ENCODE data around the gene SYTL1. TPM values are rescaled to one million over a fixed set of nuclear protein-coding genes. Genes with fewer than 3 reads are reported as not detected.

SYTL1 gene
- total RNA-seq, 2 experiments from 2014 or later, result 124 to 136 TPM

DNA sequence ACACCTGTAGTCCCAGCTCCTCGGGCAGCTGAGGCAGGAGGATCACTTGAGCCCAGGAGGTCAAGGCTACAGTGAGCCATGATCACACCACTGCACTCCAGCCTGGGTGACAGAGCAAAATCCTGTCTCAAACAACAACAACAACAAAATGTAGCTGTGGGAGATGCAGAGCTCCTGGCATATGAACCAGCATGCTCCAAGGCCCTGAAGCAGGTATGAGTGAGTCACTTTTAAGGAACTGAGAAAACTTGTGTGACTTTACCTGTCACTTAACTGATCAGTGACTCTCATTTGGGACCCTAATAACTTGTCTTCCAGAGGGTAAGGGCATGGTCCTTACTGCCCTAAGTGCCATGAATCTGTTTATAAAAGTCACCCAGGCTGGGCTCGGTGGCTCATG lies 39.2 kb upstream of the SYTL1 start:
- no peaks in the 10 kb centered on the region for H3K9me3 Mint-ChIP-seq
- no peaks in the 10 kb centered on the region for H3K27me3 Mint-ChIP-seq
- H3K4me3 Mint-ChIP-seq, result no peak overlapping the region
- H3K4me1 Mint-ChIP-seq, result no peaks in the 10 kb centered on the region
- H3K36me3 Mint-ChIP-seq (ENCODE audit: low read depth), result peaks cover 11% of the 10 kb centered on the region
- CTCF ChIA-PET, result interaction anchor here (0.7 to 9.2 kb wide), 15 partner anchors 10 to 360 kb away, joined by 3 to 123 read pairs (median 4); partner anchors contain the start of gene CD164L2
- POLR2A ChIA-PET, result interaction anchor here (1.2 to 1.3 kb wide), 2 partner anchors 63 to 89 kb away, joined by 3 read pairs; no protein-coding TSS in a partner anchor
- DNase-seq, result no peak
- no peak overlapping the region for H3K27ac Mint-ChIP-seq

DNA sequence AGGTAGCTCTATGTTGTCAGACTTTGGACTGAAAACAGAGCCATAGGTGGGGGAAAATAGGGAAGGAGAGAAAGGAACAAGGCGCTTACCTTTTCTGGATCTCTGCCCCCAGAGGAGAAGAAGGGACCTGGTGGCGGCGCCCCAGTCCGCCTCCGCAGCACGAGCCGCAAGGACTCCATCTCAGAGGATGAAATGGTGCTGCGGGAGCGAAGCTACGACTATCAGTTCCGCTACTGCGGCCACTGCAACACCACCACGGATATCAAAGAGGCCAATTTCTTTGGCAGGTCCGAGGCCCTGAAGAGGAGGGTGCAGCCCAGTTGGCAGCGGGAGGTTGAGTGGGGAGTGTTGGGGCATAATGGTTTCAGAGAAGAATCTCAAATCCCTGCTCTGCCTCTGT lies 38.3 kb upstream of the SYTL1 start:
- ChIA-PET CTCF (interaction anchor here (0.6 to 9.2 kb wide), 4 partner anchors 81 to 178 kb away, joined by 4 to 123 read pairs (median 7); partner anchors contain the start of gene CD164L2), POLR2A (no interaction called here)
- Mint-ChIP-seq H3K36me3 (ENCODE audit: low read depth) (peaks cover 11% of the 10 kb centered on the region), H3K9me3 (no peaks in the 10 kb centered on the region), H3K27me3 (no peaks in the 10 kb centered on the region), H3K4me3 (no peak overlapping the region), H3K27ac (no peak overlapping the region), H3K4me1 (no peaks in the 10 kb centered on the region)
- DNase-seq, result no peak

GRCh38 chr1:27306071-27306470 lies 35.8 kb upstream of the SYTL1 start:
- H3K4me3 Mint-ChIP-seq, result no peak overlapping the region
- H3K9me3 Mint-ChIP-seq, result no peaks in the 10 kb centered on the region
- DNase-seq, result no peak
- POLR2A ChIA-PET, result no interaction called here
- H3K36me3 Mint-ChIP-seq (ENCODE audit: low read depth), result peaks cover 4% of the 10 kb centered on the region
- CTCF ChIA-PET, result no interaction called here
- no peaks in the 10 kb centered on the region for H3K27me3 Mint-ChIP-seq
- no peaks in the 10 kb centered on the region for H3K4me1 Mint-ChIP-seq
- no peak overlapping the region for H3K27ac Mint-ChIP-seq

DNA sequence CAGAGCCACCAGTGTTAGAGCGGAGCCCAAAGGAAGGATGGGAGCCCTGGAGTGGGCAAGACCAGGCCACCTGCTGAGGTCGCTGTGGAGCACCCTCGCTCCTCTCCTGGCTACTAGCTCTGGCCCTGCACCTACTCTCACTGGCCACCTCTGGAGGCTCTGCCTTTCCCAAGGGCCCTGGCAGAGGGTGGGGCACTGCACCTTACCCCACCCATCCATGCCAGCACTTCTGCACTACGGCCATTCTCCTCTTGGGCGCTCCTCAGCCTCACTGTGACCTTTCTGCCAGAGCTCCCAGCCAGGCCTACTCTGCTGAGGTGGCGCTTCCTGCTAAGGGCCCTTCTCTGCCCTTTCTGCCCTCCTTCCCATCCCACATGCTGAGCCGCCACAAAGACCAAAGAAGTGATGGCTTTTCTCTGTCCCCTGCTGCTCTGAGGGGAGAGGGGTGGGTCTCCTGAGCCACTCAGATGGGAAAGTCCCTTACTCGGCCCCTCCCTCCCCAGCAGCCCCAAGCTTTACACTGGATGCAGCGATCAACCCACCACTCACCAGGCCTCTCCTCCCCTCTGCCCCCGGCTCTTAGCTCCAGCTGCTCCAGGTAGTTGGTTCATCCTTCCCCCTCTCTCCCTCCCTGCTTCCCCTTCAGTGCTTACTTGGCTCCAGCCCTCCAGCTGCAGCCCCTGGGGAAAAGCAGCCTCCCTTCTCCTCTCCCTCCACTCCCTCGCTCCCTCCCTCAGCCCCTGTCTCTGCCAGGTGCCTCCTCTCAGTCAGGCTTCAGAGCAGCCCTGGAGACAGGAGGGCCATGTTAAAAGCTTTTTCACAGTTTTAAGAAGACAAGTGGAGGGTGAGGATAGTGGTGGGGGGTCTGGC lies 34.7 kb upstream of the SYTL1 start:
- Mint-ChIP-seq H3K4me1 (no peaks in the 10 kb centered on the region), H3K4me3 (no peak overlapping the region), H3K27ac (no peak overlapping the region), H3K36me3 (ENCODE audit: low read depth) (peaks cover 2% of the 10 kb centered on the region), H3K27me3 (no peaks in the 10 kb centered on the region), H3K9me3 (no peaks in the 10 kb centered on the region)
- CTCF ChIA-PET, result interaction anchor here (0.8 to 1.4 kb wide), 2 partner anchors 10 to 11 kb away, joined by 4 read pairs; no protein-coding TSS in a partner anchor
- DNase-seq, result no peak
- POLR2A ChIA-PET, result interaction anchor here (1.0 kb wide), 1 partner anchor 88 kb away, joined by 3 read pairs; no protein-coding TSS in a partner anchor

DNA sequence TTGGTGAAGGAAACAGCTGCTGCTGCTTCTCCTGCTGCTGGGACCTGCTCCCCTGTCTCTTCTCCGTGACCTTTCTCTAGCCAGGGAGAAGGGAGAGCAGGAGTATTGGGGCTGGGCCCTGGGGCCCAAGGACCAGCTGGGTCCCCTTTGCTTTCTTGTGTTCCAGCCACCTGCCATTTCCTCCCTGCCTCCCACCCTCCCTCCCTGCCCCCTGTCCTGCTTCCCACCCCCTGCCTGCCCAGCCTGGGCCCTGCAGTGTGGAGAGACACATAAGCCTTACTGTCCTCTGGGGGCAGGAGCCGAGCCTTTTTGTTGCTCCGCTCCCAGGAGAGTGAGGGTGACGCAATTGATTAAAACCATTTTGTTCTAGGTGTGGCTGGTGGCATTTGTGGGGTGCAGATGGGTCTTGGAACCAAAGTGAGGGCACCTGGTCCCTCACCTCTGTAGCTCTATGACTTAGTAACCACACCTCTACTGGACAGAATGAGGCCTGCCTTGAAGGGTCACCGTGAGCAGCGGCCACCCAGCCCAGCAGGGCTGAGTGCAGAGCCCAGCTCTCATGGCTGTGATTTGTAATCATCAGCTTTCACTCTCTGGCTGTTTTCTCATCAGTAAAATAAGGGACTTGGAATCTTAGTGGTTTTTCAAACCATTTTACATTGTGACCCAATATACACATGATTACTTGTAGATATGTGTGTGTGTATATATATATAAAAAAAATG lies 33.8 kb upstream of the SYTL1 start:
- DNase-seq, result no peak
- Mint-ChIP-seq H3K27ac (no peak overlapping the region), H3K27me3 (peaks cover 2% of the 10 kb centered on the region), H3K9me3 (no peaks in the 10 kb centered on the region), H3K4me1 (no peaks in the 10 kb centered on the region), H3K4me3 (no peak overlapping the region), H3K36me3 (ENCODE audit: low read depth) (no peaks in the 10 kb centered on the region)
- POLR2A ChIA-PET, result interaction anchor here (1.0 kb wide), 1 partner anchor 87 kb away, joined by 3 read pairs; no protein-coding TSS in a partner anchor
- CTCF ChIA-PET, result interaction anchor here (0.6 to 2.2 kb wide), 5 partner anchors 11 to 876 kb away, joined by 3 to 18 read pairs (median 4); partner anchors contain the start of gene DHDDS

DNA sequence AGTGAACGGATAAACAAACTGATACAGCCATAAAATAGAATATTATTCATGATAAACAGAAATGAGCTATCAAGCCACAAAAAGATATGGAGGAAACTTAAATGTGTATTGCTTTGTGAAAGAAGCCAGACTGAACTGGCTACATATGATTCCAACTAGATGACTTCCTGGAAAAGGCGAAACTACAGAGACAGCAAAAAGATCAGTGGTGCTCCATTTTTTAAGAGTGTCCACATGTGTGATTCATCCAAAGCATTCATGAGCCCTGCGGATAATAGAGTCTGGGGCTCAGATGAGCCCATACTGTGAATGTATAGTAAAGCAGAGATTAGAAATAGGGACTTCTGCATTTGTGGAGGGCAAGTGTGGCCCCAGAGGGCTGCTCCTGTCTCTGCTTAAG lies 27.7 kb upstream of the SYTL1 start:
- Mint-ChIP-seq H3K9me3 (no peaks in the 10 kb centered on the region), H3K27me3 (peaks cover 11% of the 10 kb centered on the region), H3K4me3 (no peak overlapping the region), H3K27ac (no peak overlapping the region), H3K4me1 (no peaks in the 10 kb centered on the region), H3K36me3 (ENCODE audit: low read depth) (no peaks in the 10 kb centered on the region)
- POLR2A ChIA-PET, result interaction anchor here (0.6 kb wide), 3 partner anchors 15 to 1326 kb away, joined by 3 read pairs; no protein-coding TSS in a partner anchor
- CTCF ChIA-PET, result interaction anchor here (0.7 to 2.6 kb wide), 4 partner anchors 13 to 606 kb away, joined by 3 to 17 read pairs (median 8); no protein-coding TSS in a partner anchor
- no peak for DNase-seq

DNA sequence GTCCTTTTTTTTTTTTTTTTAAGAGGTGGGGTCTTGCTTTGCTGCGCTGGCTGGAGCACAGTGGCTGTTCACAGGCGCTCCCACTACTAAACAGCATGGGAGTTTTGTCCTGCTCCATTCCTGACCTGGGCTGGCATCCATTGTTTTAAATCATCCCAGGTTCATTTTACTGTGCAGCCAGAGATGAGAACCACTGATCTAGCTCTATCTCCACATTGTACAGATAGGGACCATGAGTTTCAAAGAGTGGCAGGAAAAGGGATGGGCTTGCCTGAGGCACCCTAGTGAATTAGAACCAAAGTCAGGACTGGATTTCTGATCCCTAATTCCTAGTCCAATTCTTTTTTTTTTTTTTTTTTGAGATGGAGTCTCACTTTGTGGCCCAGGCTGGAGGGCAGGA lies 27.1 kb upstream of the SYTL1 start:
- no peak for DNase-seq
- Mint-ChIP-seq H3K27ac (no peak overlapping the region), H3K36me3 (ENCODE audit: low read depth) (no peaks in the 10 kb centered on the region), H3K4me3 (no peak overlapping the region), H3K4me1 (no peaks in the 10 kb centered on the region), H3K27me3 (peaks cover 11% of the 10 kb centered on the region), H3K9me3 (no peaks in the 10 kb centered on the region)
- ChIA-PET POLR2A (interaction anchor here (0.6 kb wide), 1 partner anchor 1326 kb away, joined by 3 read pairs; no protein-coding TSS in a partner anchor), CTCF (interaction anchor here (0.7 to 1.5 kb wide), 2 partner anchors 13 to 605 kb away, joined by 3 to 7 read pairs; no protein-coding TSS in a partner anchor)

- DNase-seq, result no peak
- H3K36me3 Mint-ChIP-seq (ENCODE audit: low read depth), result no peaks in the 10 kb centered on the region
- H3K4me3 Mint-ChIP-seq, result no peak overlapping the region
- CTCF ChIA-PET, result interaction anchor here (0.6 to 1.3 kb wide), 3 partner anchors 15 to 70 kb away, joined by 3 to 6 read pairs (median 3); no protein-coding TSS in a partner anchor
- POLR2A ChIA-PET, result interaction anchor here (1.1 to 1.3 kb wide), 2 partner anchors 28 to 162 kb away, joined by 3 to 5 read pairs; partner anchors contain the start of gene SLC9A1
- H3K27ac Mint-ChIP-seq, result no peak overlapping the region
- no peaks in the 10 kb centered on the region for H3K9me3 Mint-ChIP-seq
- H3K4me1 Mint-ChIP-seq, result peaks cover 7% of the 10 kb centered on the region
- H3K27me3 Mint-ChIP-seq, result peaks cover 11% of the 10 kb centered on the region
These were observed 25.0 kb upstream of the SYTL1 start for GRCh38 chr1:27316860-27317259.

DNA sequence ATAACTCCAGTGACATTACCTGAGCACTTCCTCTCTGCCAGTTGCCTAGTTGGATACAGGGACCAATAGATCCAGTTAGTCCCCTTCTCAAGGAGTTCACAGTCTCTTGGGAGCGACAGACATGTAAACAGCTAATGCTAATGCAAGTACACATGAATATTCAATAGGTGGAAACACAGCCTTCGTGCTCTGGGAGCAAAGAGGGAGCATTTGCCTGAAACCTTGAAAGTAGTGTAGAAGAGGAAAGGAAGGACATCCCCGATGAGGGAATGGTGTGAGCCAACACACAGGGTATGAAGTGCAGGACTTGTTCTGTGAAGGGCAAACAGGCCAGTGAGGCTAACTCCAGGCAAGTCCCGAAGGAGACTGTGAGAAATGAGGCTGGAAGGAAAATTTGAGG lies 23.7 kb upstream of the SYTL1 start:
- Mint-ChIP-seq H3K9me3 (no peaks in the 10 kb centered on the region), H3K27me3 (peaks cover 9% of the 10 kb centered on the region), H3K4me3 (no peak overlapping the region), H3K36me3 (ENCODE audit: low read depth) (peaks cover 9% of the 10 kb centered on the region), H3K4me1 (peaks cover 10% of the 10 kb centered on the region), H3K27ac (no peak overlapping the region)
- ChIA-PET CTCF (interaction anchor here (0.7 to 2.6 kb wide), 3 partner anchors 14 to 17 kb away, joined by 3 to 8 read pairs (median 3); no protein-coding TSS in a partner anchor), POLR2A (no interaction called here)
- no peak for DNase-seq

GRCh38 chr1:27318596-27318995 lies 23.2 kb upstream of the SYTL1 start:
- POLR2A ChIA-PET, result no interaction called here
- Mint-ChIP-seq H3K4me1 (peaks cover 14% of the 10 kb centered on the region), H3K9me3 (no peaks in the 10 kb centered on the region), H3K27me3 (peaks cover 7% of the 10 kb centered on the region), H3K36me3 (ENCODE audit: low read depth) (peaks cover 10% of the 10 kb centered on the region), H3K27ac (no peak overlapping the region), H3K4me3 (no peak overlapping the region)
- CTCF ChIA-PET, result interaction anchor here (0.7 to 2.6 kb wide), 3 partner anchors 14 to 18 kb away, joined by 3 to 8 read pairs (median 3); no protein-coding TSS in a partner anchor
- no peak for DNase-seq

- DNase-seq, result peak; percentile 98
- CTCF ChIA-PET, result interaction anchor here (0.9 to 2.8 kb wide), 8 partner anchors 10 to 73 kb away, joined by 4 to 25 read pairs (median 6); partner anchors contain the start of genes GPR3 and SYTL1
- POLR2A ChIA-PET, result interaction anchor here (1.2 to 2.4 kb wide), 4 partner anchors 11 to 341 kb away, joined by 3 to 26 read pairs (median 6); partner anchors contain the start of gene SYTL1
- H3K4me3 Mint-ChIP-seq, result peak within 1 kb of the TSS; percentile 96
- H3K9me3 Mint-ChIP-seq, result no peaks in the 10 kb centered on the region
- peaks cover 46% of the 10 kb centered on the region for H3K4me1 Mint-ChIP-seq
- H3K27me3 Mint-ChIP-seq, result peaks cover 4% of the 10 kb centered on the region
- peak within 1 kb of the TSS; percentile 89 for H3K27ac Mint-ChIP-seq
- H3K36me3 Mint-ChIP-seq (ENCODE audit: low read depth), result peaks cover 30% of the 10 kb centered on the region
These were observed 19.8 kb upstream of the SYTL1 start, which contains the start of gene TMEM222 for GRCh38 chr1:27321813-27322568. TSS of gene TMEM222 (plus strand) at chr1:27322163. CDS start at chr1:27322198, 35 bp downstream.
